ENCODE data around the gene OR13A1.
"Not testable (repeated sequence)": the region's sequence is repeated elsewhere in the genome, so short reads cannot be mapped to it uniquely, and the experiment has no call there.

OR13A1 gene

DNA sequence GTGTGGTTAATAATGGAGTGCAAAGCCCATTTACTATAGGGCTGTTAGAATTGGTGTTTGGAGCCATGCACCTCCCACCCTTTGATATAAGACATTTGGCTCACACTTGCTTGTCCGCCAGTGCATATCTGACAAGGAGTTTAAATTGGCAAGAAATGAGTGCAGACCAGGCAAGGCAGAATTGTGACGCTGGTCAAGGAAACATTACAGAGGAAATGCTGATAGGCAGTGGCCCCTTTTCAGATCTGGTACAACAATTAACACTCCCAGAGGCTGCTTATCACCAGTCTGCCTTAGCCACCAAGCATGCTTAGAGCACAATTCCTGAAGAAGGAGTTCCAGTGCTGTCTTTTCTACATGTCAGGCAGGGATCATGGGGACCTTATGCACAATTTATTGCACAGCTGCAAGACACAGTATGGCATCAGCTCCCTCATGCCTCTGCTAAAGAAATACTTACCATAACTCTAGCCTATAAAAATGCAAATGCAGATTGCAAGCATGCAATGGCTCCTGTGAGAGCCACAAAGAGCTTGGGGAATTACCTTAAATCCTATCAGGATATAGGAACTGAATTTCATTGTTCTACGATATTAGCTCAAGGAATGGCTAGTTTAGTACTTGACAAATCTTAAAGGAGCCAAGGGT is 35.2 kb downstream of the OR13A1 start:
- DNase-seq: no peak

GRCh38 chr10:45279682-45280081 is 35.7 kb downstream of the OR13A1 start:
- DNase-seq: no peak

- DNase-seq: no peak
These were observed 36.4 kb downstream of the OR13A1 start for GRCh38 chr10:45278860-45279498.

- DNase-seq: not testable (repeated sequence)
These were observed 39.3 kb downstream of the OR13A1 start for GRCh38 chr10:45276146-45276545.

DNA sequence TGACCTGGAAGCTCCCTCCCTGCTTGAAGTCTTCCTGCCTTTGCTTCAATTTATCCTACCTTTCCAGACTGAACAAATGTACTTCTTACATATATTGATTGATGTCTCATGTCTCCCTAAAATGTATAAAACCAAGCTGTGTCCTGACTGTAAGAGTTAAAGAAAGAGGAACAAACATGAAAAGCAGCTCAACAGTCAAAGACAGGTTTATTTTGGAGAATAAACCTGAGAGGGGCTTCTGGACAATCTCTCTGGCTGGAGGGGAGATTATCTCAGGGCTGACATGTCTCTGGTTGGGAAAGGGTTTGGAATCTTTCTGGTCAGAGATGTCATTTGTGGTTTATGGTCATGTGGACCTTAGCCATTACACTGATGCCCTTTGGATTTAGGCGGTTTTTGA is 41.0 kb downstream of the OR13A1 start:
- no peak for DNase-seq

GRCh38 chr10:45267777-45268176 is 47.6 kb downstream of the OR13A1 start:
- not testable (repeated sequence) for DNase-seq

DNA sequence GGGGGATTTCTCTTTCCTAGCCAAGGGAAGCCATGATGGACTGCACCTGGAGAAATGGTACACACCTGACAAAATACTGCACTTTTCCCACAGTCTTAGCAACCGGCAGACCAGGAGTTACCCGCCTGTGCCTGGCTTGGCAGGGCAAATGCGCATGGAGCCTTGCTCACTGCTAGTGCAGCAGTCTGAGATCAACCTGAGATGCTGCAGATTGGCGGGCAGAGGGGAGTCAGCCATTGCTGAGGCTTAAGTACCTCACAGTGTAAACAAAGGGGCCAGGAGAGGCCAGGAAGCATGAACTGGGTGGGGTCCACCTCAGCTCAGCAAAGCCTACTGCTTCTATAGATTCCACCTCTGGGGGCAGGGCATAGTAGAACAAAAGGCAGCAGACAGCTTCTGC is 49.4 kb downstream of the OR13A1 start:
- no peak for DNase-seq

DNA sequence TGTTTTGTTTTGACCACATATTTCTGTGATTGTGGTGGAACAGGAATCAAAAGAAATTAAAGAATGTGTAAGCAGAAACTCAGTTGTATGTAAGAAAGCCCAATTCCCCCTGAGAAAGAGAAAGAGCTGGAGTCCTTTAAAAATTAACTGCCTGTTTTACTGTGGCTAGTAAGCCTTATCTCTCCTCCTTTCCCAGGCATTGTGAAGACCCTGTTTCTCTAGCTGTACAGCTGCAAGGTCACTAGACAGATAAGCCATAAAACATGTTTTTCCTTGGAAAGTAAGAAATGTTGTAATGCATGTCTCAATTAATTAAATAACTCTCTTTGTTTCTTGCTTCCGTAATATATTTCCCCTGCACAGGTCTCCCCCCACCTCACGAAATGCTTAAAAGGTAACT is 53.5 kb downstream of the OR13A1 start:
- DNase-seq: no peak

DNA sequence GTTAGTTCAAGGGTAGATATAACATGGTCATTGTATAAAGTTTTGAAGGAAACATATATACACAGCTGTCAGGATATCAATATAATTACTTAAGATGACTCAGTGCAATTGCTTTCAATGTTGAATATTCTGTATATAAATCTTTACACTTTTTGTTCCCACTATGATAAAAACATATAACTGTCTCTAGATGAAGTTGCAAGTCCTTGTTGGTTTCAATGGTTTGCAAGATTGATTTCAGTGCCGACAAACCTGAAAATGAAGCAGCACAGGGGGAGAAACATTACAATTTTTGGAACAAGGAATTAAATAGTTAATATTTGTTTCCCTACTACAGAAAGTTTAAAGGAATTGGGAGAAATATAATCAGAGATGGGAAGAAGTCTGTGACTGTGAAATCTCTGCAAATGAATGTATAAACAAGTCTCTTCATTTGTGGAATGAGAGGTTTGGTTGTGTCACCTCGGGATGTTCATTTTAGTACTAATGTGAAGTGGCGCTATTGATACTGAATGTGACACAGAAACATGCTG is 54.1 kb downstream of the OR13A1 start:
- no peak for DNase-seq

DNA sequence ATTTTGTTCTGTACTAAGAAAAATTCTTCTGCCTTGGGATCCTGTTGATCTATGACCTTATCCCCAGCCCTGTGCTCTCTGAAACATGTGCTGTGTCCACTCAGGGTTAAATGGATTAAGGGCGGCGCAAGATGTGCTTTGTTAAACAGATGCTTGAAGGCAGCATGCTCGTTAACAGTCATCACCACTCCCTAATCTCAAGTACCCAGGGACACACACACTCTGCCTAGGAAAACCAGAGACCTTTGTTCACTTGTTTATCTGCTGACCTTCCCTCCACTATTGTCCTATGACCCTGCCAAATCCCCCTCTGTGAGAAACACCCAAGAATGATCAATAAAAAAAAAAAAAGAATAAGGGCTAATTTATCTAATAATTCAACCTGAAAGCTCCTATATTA is 54.8 kb downstream of the OR13A1 start:
- DNase-seq: not testable (repeated sequence)

DNA sequence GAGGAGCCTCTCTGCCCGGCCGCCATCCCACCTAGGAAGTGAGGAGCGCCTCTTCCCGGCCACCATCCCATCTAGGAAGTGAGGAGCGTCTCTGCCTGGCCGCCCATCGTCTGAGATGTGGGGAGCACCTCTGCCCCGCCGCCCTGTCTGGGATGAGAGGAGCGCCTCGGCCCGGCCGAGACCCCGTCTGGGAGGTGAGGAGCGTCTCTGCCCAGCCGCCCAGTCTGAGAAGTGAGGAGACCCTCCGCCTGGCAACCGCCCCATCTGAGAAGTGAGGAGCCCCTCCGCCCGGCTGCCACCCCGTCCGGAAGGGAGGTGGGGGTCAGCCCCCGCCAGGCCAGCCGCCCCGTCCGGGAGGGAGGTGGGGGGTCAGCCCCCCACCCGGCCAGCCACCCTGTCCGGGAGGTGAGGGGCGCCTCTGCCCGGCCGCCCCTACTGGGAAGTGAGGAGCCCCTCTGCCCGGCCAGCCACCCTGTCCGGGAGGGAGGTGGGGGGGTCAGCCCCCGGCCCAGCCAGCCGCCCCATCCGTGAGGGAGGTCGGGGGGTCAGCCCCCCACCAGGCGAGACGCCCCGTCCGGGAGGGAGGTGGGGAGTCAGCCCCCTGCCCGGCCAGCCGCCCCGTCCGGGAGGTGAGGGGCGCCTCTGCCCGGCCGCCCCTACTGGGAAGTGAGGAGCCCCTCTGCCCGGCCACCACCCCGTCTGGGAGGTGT is 55.5 kb downstream of the OR13A1 start:
- not testable (repeated sequence) for DNase-seq

- DNase-seq: no peak
These were observed 57.8 kb downstream of the OR13A1 start for GRCh38 chr10:45257600-45257999.

DNA sequence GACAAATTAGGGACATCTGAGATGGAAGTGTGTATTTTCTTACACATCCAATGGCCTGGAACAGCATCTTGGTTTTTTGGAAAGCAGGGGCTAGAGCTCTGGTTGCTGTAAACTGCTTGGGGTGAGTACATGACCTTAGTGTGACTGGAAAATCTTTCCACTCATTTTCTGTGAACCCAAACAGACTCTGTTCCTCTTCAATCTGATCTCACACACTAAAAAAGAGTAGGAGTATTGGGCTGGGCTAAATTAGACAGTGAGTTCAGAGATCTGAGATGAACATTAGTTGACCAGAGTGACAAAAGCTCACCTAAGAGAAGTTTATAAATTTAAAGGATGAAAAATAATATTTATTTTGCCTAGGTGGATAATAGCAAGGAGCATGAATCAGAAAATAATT is 59.2 kb downstream of the OR13A1 start:
- no peak for DNase-seq

DNA sequence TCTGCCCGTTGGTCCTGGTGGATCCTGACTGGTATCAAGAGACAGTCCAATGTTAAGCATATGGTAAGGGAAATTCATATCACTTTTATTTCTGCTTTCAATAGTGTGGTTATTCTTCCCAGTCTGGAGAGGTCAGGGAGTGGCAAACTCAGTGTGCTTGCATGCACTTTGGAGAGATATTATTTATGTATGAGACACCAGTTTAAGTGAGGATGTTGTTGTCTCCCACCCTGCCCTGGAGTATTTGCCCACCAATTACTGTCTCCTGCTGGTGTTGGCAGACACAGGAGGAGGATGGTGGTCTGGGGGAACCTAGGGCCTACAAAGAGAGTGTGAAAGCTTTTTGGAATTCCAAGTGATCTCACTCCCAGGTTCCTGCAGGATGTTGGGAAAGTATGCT is 59.7 kb downstream of the OR13A1 start:
- DNase-seq: no peak

DNA sequence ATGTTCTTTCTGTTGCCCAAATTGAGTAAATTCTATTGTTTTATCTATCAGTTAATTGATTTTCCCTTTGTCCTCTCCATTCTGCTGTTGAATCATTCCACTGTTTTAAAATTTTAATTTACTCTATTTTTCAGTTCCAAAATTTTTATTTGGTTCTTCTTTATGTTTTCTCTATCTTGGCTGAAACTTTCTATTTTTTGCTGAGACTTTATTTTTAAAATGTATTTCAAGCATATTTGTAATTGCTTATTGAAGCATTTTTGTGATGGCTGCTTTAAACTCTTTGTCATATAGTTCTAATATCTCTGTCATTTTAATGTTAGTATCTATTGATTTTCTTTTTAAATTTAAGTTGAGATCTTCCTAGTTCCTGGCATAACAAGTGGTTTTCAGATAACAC is 60.5 kb downstream of the OR13A1 start:
- DNase-seq: no peak

DNA sequence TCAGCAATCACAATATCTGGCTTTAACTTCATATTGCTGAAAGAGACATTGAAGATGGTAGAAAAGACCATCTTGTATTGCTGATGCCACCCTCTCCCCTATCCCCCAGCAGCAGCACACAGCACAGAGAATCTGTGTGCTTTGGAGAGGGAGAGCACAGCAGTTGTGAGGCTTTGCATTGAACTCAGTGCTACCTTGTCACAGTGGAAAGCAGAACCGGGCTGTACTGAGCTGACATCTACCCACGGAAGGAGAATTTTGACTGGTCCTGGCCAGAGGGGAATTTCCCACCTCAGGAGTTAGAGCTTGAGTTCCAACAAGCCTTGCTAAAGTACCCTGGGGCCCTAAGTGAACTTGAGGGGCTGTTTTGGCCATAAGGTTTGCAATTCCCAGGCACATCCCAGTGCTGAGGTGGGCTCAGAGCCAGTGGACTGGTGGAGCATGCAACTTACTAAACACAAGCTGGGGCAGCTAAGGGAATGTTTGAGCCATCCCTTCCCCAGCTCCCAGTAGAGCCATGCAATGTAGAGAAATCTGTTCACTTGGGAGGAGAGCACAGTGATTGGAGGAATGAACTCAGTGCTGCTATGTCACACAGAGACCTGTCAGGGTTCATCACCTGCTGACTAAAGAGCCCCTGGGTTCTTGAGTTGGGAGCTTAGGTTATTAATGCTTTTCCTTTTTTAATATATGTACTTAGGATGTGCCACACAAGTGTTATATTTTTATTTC is 62.1 kb downstream of the OR13A1 start:
- no peak for DNase-seq
